ENCODE data around the gene SCART1.
"Not testable (repeated sequence)": the region's sequence is repeated elsewhere in the genome, so short reads cannot be mapped to it uniquely, and the experiment has no call there.

The SCART1 gene

GRCh38 chr10:133484818-133485217 is 31.1 kb downstream of the SCART1 start:
- Histone ChIP-seq H3K27me3 (ENCODE audit: low read depth, low read length) (no peaks in the 10 kb centered on the region), H3K4me3 (ENCODE audit: low read depth in 1 of 2, low read length in 2 of 2) (no peak overlapping the region), H3K27ac (ENCODE audit: low read length) (no peak overlapping the region), H3K36me3 (ENCODE audit: control insufficient read depth in 1 of 2, insufficient read depth in 2 of 2, low read length in 2 of 2) (peaks cover 0 to 9% of the 10 kb centered on the region in 2 donors), H3K4me1 (ENCODE audit: control insufficient read depth in 1 of 2, insufficient read depth in 2 of 2, low read length in 2 of 2) (no peaks in the 10 kb centered on the region), H3K9me3 (ENCODE audit: control insufficient read depth in 1 of 2, low read length in 2 of 2) (peaks cover 0 to 31% of the 10 kb centered on the region in 2 donors)

GRCh38 chr10:133487085-133487484 is 33.3 kb downstream of the SCART1 start:
- no peaks in the 10 kb centered on the region for H3K4me1 ChIP-seq (ENCODE audit: control insufficient read depth in 1 of 2, insufficient read depth in 2 of 2, low read length in 2 of 2)
- H3K27me3 ChIP-seq (ENCODE audit: low read depth, low read length), result no peaks in the 10 kb centered on the region
- H3K9me3 ChIP-seq (ENCODE audit: control insufficient read depth in 1 of 2, low read length in 2 of 2), result peaks cover 0 to 31% of the 10 kb centered on the region in 2 donors
- peaks cover 0 to 9% of the 10 kb centered on the region in 2 donors for H3K36me3 ChIP-seq (ENCODE audit: control insufficient read depth in 1 of 2, insufficient read depth in 2 of 2, low read length in 2 of 2)
- H3K27ac ChIP-seq (ENCODE audit: low read length), result no peak overlapping the region
- H3K4me3 ChIP-seq (ENCODE audit: low read depth in 1 of 2, low read length in 2 of 2), result no peak overlapping the region

GRCh38 chr10:133488354-133488753 is 34.6 kb downstream of the SCART1 start:
- Histone ChIP-seq H3K27ac (ENCODE audit: low read length) (no peak overlapping the region), H3K9me3 (ENCODE audit: control insufficient read depth in 1 of 2, low read length in 2 of 2) (peaks cover 0 to 27% of the 10 kb centered on the region in 2 donors), H3K27me3 (ENCODE audit: low read depth, low read length) (no peaks in the 10 kb centered on the region), H3K4me1 (ENCODE audit: control insufficient read depth in 1 of 2, insufficient read depth in 2 of 2, low read length in 2 of 2) (no peaks in the 10 kb centered on the region), H3K4me3 (ENCODE audit: low read depth in 1 of 2, low read length in 2 of 2) (no peak overlapping the region), H3K36me3 (ENCODE audit: control insufficient read depth in 1 of 2, insufficient read depth in 2 of 2, low read length in 2 of 2) (peaks cover 0 to 9% of the 10 kb centered on the region in 2 donors)

GRCh38 chr10:133489816-133490588 is 36.3 kb downstream of the SCART1 start:
- Histone ChIP-seq H3K4me1 (ENCODE audit: control insufficient read depth in 1 of 2, insufficient read depth in 2 of 2, low read length in 2 of 2) (no peaks in the 10 kb centered on the region), H3K27ac (ENCODE audit: low read length) (no peak overlapping the region), H3K36me3 (ENCODE audit: control insufficient read depth in 1 of 2, insufficient read depth in 2 of 2, low read length in 2 of 2) (no peaks in the 10 kb centered on the region), H3K9me3 (ENCODE audit: control insufficient read depth in 1 of 2, low read length in 2 of 2) (peaks cover 0 to 18% of the 10 kb centered on the region in 2 donors), H3K4me3 (ENCODE audit: low read depth in 1 of 2, low read length in 2 of 2) (no peak overlapping the region), H3K27me3 (ENCODE audit: low read depth, low read length) (no peaks in the 10 kb centered on the region)

- H3K27ac ChIP-seq (ENCODE audit: low read length); H3K36me3 ChIP-seq (ENCODE audit: control insufficient read depth in 1 of 2, insufficient read depth in 2 of 2, low read length in 2 of 2); H3K4me1 ChIP-seq (ENCODE audit: control insufficient read depth in 1 of 2, insufficient read depth in 2 of 2, low read length in 2 of 2); H3K27me3 ChIP-seq (ENCODE audit: low read depth, low read length); H3K4me3 ChIP-seq (ENCODE audit: low read depth in 1 of 2, low read length in 2 of 2); H3K9me3 ChIP-seq (ENCODE audit: control insufficient read depth in 1 of 2, low read length in 2 of 2): not testable (repeated sequence)
Observed at GRCh38 chr10:133493562-133493961, 39.8 kb downstream of the SCART1 start.

- H3K36me3 ChIP-seq (ENCODE audit: control insufficient read depth in 1 of 2, insufficient read depth in 2 of 2, low read length in 2 of 2), result peaks cover 0 to 11% of the 10 kb centered on the region in 2 donors
Observed at GRCh38 chr10:133497363-133497762, 43.6 kb downstream of the SCART1 start.

GRCh38 chr10:133499176-133499575 is 45.4 kb downstream of the SCART1 start:
- H3K4me3 ChIP-seq (ENCODE audit: low read depth in 1 of 2, low read length in 2 of 2); H3K9me3 ChIP-seq (ENCODE audit: control insufficient read depth in 1 of 2, low read length in 2 of 2); H3K4me1 ChIP-seq (ENCODE audit: control insufficient read depth in 1 of 2, insufficient read depth in 2 of 2, low read length in 2 of 2); H3K27ac ChIP-seq (ENCODE audit: low read length); H3K27me3 ChIP-seq (ENCODE audit: low read depth, low read length): not testable (repeated sequence)
- H3K36me3 ChIP-seq (ENCODE audit: control insufficient read depth in 1 of 2, insufficient read depth in 2 of 2, low read length in 2 of 2), result peaks cover 0 to 15% of the 10 kb centered on the region in 2 donors

More at GRCh38 chr10:133497363-133497762, 43.6 kb downstream of the SCART1 start:
- not testable (repeated sequence) for H3K27ac ChIP-seq (ENCODE audit: low read length); H3K4me1 ChIP-seq (ENCODE audit: control insufficient read depth in 1 of 2, insufficient read depth in 2 of 2, low read length in 2 of 2); H3K9me3 ChIP-seq (ENCODE audit: control insufficient read depth in 1 of 2, low read length in 2 of 2); H3K27me3 ChIP-seq (ENCODE audit: low read depth, low read length); H3K4me3 ChIP-seq (ENCODE audit: low read depth in 1 of 2, low read length in 2 of 2)

GRCh38 chr10:133500897-133501296 is 47.2 kb downstream of the SCART1 start:
- H3K4me3 ChIP-seq (ENCODE audit: low read depth in 1 of 2, low read length in 2 of 2); H3K4me1 ChIP-seq (ENCODE audit: control insufficient read depth in 1 of 2, insufficient read depth in 2 of 2, low read length in 2 of 2); H3K27ac ChIP-seq (ENCODE audit: low read length); H3K27me3 ChIP-seq (ENCODE audit: low read depth, low read length); H3K9me3 ChIP-seq (ENCODE audit: control insufficient read depth in 1 of 2, low read length in 2 of 2): not testable (repeated sequence)
- peaks cover 0 to 15% of the 10 kb centered on the region in 2 donors for H3K36me3 ChIP-seq (ENCODE audit: control insufficient read depth in 1 of 2, insufficient read depth in 2 of 2, low read length in 2 of 2)

- Histone ChIP-seq H3K4me3 (ENCODE audit: low read depth in 1 of 2, low read length in 2 of 2) (no peak overlapping the region), H3K4me1 (ENCODE audit: control insufficient read depth in 1 of 2, insufficient read depth in 2 of 2, low read length in 2 of 2) (no peaks in the 10 kb centered on the region), H3K27ac (ENCODE audit: low read length) (no peak overlapping the region), H3K9me3 (ENCODE audit: control insufficient read depth in 1 of 2, low read length in 2 of 2) (peaks cover 0 to 18% of the 10 kb centered on the region in 2 donors), H3K27me3 (ENCODE audit: low read depth, low read length) (no peaks in the 10 kb centered on the region), H3K36me3 (ENCODE audit: control insufficient read depth in 1 of 2, insufficient read depth in 2 of 2, low read length in 2 of 2) (no peaks in the 10 kb centered on the region)
Observed at GRCh38 chr10:133509700-133510099, 56.0 kb downstream of the SCART1 start.

- Histone ChIP-seq H3K4me3 (ENCODE audit: low read depth in 1 of 2, low read length in 2 of 2) (no peak overlapping the region), H3K9me3 (ENCODE audit: control insufficient read depth in 1 of 2, low read length in 2 of 2) (peaks cover 0 to 18% of the 10 kb centered on the region in 2 donors), H3K27me3 (ENCODE audit: low read depth, low read length) (no peaks in the 10 kb centered on the region), H3K27ac (ENCODE audit: low read length) (no peak overlapping the region), H3K36me3 (ENCODE audit: control insufficient read depth in 1 of 2, insufficient read depth in 2 of 2, low read length in 2 of 2) (no peaks in the 10 kb centered on the region), H3K4me1 (ENCODE audit: control insufficient read depth in 1 of 2, insufficient read depth in 2 of 2, low read length in 2 of 2) (no peaks in the 10 kb centered on the region)
Observed at GRCh38 chr10:133511408-133511807, 57.7 kb downstream of the SCART1 start.

- Histone ChIP-seq H3K36me3 (ENCODE audit: control insufficient read depth in 1 of 2, insufficient read depth in 2 of 2, low read length in 2 of 2) (no peaks in the 10 kb centered on the region), H3K27ac (ENCODE audit: low read length) (no peak overlapping the region), H3K9me3 (ENCODE audit: control insufficient read depth in 1 of 2, low read length in 2 of 2) (peaks cover 0 to 18% of the 10 kb centered on the region in 2 donors), H3K4me1 (ENCODE audit: control insufficient read depth in 1 of 2, insufficient read depth in 2 of 2, low read length in 2 of 2) (no peaks in the 10 kb centered on the region), H3K4me3 (ENCODE audit: low read depth in 1 of 2, low read length in 2 of 2) (no peak overlapping the region), H3K27me3 (ENCODE audit: low read depth, low read length) (no peaks in the 10 kb centered on the region)
Observed at GRCh38 chr10:133511907-133512528, 58.3 kb downstream of the SCART1 start.

Data from muscle layer of duodenum (tissue), 2 donors.